A549 (cell line): ENCODE data around the gene KRT14.

ENCODE experiments used
- BHLHE40 ChIP-seq: IDR thresholded peaks from 2 replicates; pipeline ENCODE4 v1.6.1; 2012; ENCODE audit warnings: low read depth, low read length, inconsistent platforms
- CBX2 ChIP-seq: fragments of 200-600 bp; sonication (generic); IDR thresholded peaks from 2 replicates; pipeline ENCODE4 v1.6.1; 2016; ENCODE audit warnings: low read depth, mild to moderate bottlenecking, borderline replicate concordance
- CEBPB ChIP-seq, 2 experiments: fragments of >200 bp in 1 of 2; sonication (Bioruptor Twin) in 1 of 2; formaldehyde crosslinking in 1 of 2; IDR thresholded peaks; 2 replicates each; pipeline ENCODE4 v1.6.1; 2012 to 2016
- EP300 ChIP-seq, 2 experiments: fragments of >200 bp; sonication (Bioruptor Twin); formaldehyde crosslinking; IDR thresholded peaks; 2 replicates in 1 of 2; 3 replicates in 1 of 2; pipeline ENCODE4 v1.6.1; 2016 to 2017
- FOXS1 ChIP-seq: fragments of 250-450 bp; sonication (Bioruptor Pico); IDR thresholded peaks from 2 replicates; pipeline ENCODE4 v1.5.0; 2020; ENCODE audit warnings: mild to moderate bottlenecking, moderate library complexity
- JUN ChIP-seq, 2 experiments: fragments of >200 bp; sonication (Bioruptor Twin); formaldehyde crosslinking; IDR thresholded peaks; 2 replicates in 1 of 2; 3 replicates in 1 of 2; pipeline ENCODE4 v1.6.1; 2016 to 2017
- JUNB ChIP-seq: fragments of >200 bp; sonication (Bioruptor Twin); formaldehyde crosslinking; IDR thresholded peaks from 2 replicates; pipeline ENCODE4 v1.6.1; 2016
- POLR2A ChIP-seq: IDR thresholded peaks from 2 replicates; pipeline ENCODE4 v1.6.1; 2012; ENCODE audit warnings: mild to moderate bottlenecking, low read length
- RARB ChIP-seq: fragments of 250-450 bp; sonication (Bioruptor Pico); IDR thresholded peaks from 2 replicates; pipeline ENCODE4 v1.8.0; 2021; ENCODE audit warnings: mild to moderate bottlenecking, moderate library complexity
- RNF2 ChIP-seq: fragments of 200-600 bp; sonication (generic); IDR thresholded peaks from 2 replicates; pipeline ENCODE4 v1.6.1; 2016; ENCODE audit warnings: low read depth, mild to moderate bottlenecking, antibody characterized with exemption, moderate library complexity, borderline replicate concordance
- SMC3 ChIP-seq: fragments of >200 bp; sonication (Bioruptor Twin); formaldehyde crosslinking; IDR thresholded peaks from 3 replicates; pipeline ENCODE4 v1.6.1; 2018; ENCODE audit warnings: inconsistent platforms
- ZC3H11A ChIP-seq: fragments of 450-650 bp; IDR thresholded peaks from 2 replicates; pipeline ENCODE4 v1.6.1; 2014; ENCODE audit warnings: antibody characterized with exemption, mild to moderate bottlenecking
- TF ChIP-seq, protein P1 (sequence below): fragments of >200 bp; sonication (Bioruptor Twin); formaldehyde crosslinking; IDR thresholded peaks from 3 replicates; pipeline ENCODE4 v1.5.1; 2016
- TF ChIP-seq, protein P2 (sequence below): fragments of 200-600 bp; sonication (generic); IDR thresholded peaks from 2 replicates; pipeline ENCODE4 v1.6.1; 2016; ENCODE audit warnings: antibody characterized with exemption, mild to moderate bottlenecking, moderate library complexity

DNA sequence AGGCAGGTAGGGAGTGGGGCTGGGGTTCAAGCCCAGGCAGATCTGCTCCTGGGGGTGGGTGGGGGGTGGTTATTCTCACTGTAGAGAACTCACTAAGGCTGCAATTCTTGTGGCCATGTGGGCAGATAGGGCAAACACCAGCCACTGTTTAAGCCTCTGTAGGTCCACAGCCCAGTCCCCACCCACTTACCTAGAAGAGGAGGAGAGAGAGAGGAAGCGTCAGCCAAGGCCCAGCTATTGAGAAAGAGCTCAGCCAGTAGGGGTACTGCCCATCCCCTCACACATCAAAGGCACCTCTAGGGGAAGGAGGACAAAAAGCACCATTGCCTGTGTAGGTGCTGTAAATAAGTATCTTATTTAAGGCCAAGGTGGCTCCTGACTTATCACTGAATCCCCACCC lies 13.0 kb upstream of the KRT14 start:
- TF ChIP-seq, protein P1, sequence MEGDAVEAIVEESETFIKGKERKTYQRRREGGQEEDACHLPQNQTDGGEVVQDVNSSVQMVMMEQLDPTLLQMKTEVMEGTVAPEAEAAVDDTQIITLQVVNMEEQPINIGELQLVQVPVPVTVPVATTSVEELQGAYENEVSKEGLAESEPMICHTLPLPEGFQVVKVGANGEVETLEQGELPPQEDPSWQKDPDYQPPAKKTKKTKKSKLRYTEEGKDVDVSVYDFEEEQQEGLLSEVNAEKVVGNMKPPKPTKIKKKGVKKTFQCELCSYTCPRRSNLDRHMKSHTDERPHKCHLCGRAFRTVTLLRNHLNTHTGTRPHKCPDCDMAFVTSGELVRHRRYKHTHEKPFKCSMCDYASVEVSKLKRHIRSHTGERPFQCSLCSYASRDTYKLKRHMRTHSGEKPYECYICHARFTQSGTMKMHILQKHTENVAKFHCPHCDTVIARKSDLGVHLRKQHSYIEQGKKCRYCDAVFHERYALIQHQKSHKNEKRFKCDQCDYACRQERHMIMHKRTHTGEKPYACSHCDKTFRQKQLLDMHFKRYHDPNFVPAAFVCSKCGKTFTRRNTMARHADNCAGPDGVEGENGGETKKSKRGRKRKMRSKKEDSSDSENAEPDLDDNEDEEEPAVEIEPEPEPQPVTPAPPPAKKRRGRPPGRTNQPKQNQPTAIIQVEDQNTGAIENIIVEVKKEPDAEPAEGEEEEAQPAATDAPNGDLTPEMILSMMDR = no peak
- TF ChIP-seq, protein P2, sequence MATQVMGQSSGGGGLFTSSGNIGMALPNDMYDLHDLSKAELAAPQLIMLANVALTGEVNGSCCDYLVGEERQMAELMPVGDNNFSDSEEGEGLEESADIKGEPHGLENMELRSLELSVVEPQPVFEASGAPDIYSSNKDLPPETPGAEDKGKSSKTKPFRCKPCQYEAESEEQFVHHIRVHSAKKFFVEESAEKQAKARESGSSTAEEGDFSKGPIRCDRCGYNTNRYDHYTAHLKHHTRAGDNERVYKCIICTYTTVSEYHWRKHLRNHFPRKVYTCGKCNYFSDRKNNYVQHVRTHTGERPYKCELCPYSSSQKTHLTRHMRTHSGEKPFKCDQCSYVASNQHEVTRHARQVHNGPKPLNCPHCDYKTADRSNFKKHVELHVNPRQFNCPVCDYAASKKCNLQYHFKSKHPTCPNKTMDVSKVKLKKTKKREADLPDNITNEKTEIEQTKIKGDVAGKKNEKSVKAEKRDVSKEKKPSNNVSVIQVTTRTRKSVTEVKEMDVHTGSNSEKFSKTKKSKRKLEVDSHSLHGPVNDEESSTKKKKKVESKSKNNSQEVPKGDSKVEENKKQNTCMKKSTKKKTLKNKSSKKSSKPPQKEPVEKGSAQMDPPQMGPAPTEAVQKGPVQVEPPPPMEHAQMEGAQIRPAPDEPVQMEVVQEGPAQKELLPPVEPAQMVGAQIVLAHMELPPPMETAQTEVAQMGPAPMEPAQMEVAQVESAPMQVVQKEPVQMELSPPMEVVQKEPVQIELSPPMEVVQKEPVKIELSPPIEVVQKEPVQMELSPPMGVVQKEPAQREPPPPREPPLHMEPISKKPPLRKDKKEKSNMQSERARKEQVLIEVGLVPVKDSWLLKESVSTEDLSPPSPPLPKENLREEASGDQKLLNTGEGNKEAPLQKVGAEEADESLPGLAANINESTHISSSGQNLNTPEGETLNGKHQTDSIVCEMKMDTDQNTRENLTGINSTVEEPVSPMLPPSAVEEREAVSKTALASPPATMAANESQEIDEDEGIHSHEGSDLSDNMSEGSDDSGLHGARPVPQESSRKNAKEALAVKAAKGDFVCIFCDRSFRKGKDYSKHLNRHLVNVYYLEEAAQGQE = no peak
- TF ChIP-seq JUNB (no peak), SMC3 (no peak), CEBPB (IDR thresholded peaks at IDR 0.05) (no peak), EP300 (IDR thresholded peaks at IDR 0.05) (no peak), JUN (IDR thresholded peaks at IDR 0.05) (no peak), ZC3H11A (no peak), BHLHE40 (no peak), CBX2 (no peak), POLR2A (no peak), RNF2 (no peak), RARB (no peak), FOXS1 (CRISPR knock-in tag) (no peak)
